GM18951 (cell line): ENCODE data around the gene SLC2A11.

ENCODE experiments used
- POLR2A ChIP-seq: IDR thresholded peaks from 4 replicates; pipeline ENCODE4 v1.6.1; 2011; ENCODE audit warnings: mild to moderate bottlenecking; ENCODE audit not compliant: insufficient read length, insufficient read depth; ENCODE audit errors: extremely low read depth
- in situ Hi-C: fragments of 300-500 bp; cut with MboI; formaldehyde crosslinking; loops from one replicate; pipeline ENCODE4 v1.12.0; 2022; ENCODE audit warnings: low sequenced_read_pairs, mixed read lengths, inconsistent platforms; ENCODE audit not compliant: unreplicated experiment

SLC2A11 gene

DNA sequence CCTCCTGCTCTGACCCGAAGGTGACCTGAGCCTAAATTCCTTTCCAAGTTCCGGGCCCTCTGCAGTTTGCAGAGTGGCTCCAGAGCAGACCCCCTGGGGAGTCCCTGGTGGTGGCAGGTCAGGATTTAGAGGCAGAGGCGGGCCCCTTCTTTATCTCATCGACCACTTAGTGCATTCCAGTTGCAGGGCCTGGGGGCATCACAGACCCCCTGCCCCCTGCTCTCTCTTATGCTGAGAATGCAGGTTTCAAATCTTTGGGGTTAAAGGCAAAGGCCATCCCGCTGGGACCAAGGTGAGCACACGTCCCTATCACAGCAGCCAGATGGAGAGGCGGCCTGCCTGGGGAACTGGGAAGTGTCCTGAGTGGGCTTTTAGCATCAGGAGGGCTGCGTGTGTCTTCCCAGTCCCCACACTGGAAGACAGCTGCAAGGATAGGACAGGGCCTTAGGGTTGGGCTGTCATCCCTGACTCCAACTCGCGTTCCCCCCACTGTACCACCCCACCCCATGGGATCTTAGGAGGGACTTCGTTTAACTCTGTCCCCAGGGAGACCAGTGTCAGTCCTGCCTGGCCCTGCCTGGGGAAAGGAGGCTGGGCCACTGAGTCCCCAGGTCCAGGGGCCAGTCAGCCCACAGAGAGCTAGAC lies 30.2 kb upstream of the SLC2A11 start:
- in situ Hi-C loops = no loop called here
- no peak for TF ChIP-seq POLR2A

DNA sequence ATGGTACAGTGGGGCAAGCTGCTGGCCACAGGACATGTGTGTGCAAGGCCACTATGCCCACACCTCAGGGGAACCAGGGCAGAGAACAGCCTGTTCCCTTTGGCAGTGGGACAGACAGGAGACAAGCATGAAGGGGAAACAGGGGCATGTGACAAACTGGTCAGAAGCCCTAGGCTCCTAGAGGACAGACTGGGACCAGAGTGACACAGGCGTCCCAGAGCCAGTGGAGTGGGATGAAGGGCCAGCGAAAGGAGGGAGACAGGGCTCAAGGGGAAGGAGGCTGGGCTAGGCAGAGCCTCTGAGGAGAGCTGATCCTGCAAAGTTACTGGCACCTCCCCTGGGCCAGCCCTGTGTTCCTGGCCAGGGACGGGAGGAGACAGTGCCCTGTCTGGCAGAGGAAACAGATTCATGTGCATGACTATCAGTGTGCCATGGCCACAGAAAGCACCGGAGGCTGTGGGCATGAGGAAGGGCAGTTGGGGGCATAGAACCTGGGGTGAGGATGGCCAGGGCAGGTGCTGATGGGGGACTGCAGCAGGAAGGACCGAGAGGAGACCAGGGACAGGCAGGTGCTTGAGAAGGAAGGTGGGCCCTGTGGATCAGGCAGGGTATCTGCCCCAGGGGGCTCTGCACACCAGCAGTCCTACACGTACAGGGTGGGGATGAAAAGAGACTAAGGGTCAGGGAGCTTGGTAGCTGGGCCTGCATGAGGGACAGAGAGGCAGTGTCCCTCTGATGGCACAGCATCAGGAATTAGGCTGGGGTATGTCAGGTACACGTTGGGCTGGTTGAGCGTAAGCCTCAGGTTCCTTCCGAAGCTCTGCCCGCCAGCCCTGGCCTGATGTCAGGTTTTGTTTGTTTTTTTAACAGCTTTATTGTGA lies 28.6 kb upstream of the SLC2A11 start:
- in situ Hi-C loops = no loop called here
- no peak for TF ChIP-seq POLR2A

DNA sequence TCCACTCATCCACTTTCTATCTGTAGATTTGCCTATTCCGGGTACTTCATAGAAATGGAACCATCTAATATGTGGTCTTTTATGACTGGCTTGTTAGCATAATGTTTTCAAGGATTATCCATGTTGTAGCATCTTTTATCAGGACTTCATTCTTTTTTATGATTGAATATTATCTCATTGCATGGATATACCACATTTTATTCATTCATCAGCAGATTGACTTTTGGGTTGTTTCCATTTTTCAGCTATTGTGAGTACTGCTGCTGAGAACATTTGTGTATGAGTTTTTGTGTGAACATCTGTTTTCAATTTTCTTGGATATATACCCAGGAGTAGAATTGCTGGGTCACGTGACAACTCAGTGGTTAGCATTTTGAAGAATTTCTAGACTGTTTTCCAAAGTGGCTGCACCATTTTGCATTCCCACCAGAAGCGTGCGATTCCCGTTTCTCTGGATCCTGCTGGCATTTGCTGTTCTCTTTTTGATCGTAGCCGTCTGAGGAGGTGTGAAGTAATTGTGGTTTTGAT lies 27.8 kb upstream of the SLC2A11 start:
- in situ Hi-C loops = loop anchor here (10.0 kb wide), 1 partner anchor 55 kb away; the partner anchor contains the start of gene MMP11
- TF ChIP-seq POLR2A = no peak

DNA sequence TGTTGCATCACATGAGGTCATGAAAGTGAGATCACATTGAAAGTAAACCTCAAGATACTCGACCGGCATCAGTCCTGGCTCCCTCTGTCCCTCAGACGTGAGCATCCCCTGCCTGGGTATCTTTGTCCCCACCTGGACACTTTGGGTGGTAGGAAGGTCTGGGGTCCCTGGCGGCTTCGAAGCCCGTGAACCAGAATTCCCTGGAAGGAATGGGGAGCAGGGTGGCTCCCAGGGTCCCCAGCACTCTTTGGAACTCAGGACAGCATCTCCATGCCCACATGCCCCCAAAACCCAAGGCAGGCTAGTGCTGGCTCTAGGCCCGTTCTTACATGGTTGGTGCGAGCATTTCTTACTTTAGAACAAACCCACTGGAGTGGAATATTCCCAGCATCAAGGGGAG lies 26.4 kb upstream of the SLC2A11 start:
- in situ Hi-C loops = loop anchor here (10.0 kb wide), 1 partner anchor 56 kb away; the partner anchor contains the start of gene MMP11
- TF ChIP-seq POLR2A = no peak

GRCh38 chr22:23831781-23832180 lies 25.9 kb upstream of the SLC2A11 start:
- no peak for TF ChIP-seq POLR2A
- in situ Hi-C loops = loop anchor here (10.0 kb wide), 1 partner anchor 57 kb away; the partner anchor contains the start of gene MMP11

DNA sequence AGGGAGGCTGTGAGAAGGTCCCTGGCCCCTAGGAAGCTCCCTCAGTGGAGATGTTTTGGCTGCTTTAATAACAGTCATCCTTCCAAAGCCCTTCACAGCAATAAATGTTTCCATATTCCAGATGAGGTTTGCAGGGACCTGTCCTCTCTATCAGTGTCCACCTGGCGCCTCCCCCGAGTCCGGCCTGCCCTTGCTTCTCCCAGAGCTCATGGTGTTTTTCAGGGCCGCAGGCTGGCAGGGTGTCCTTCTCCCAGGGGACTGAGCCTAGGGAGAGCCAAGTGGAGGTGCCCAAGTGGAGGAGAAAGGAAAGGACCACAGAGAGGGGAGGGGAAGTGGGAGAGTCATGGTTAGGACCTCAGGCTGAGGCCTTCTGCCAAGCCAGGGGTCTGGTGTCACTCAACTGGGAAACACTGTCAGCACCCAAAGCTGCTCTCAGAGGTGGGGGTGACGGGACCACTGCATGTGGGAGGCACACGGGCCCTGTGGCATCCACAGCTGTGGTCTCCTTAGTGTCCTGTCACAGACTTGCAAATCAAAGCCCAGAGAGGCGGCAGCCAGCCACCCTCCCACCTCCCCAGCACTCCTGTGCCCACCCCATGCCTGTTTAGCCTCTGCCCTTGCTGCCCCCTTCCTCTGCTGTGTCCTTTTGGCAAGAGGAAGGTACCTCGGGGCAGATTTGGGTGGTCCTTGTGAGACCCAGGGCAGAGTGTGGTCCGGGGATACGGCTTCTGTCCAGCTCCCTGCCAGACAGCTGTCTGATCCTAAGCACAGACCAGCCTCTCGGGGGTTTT lies 25.3 kb upstream of the SLC2A11 start:
- in situ Hi-C loops = loop anchor here (10.0 kb wide), 1 partner anchor 58 kb away; the partner anchor contains the start of gene MMP11
- no peak for TF ChIP-seq POLR2A

- in situ Hi-C loops = loop anchor here (10.0 kb wide), 1 partner anchor 58 kb away; the partner anchor contains the start of gene MMP11
- TF ChIP-seq POLR2A = no peak
These were observed 24.5 kb upstream of the SLC2A11 start for GRCh38 chr22:23833017-23833751.

GRCh38 chr22:23833911-23834317 lies 23.8 kb upstream of the SLC2A11 start:
- in situ Hi-C loops = loop anchor here (10.0 kb wide), 1 partner anchor 59 kb away; the partner anchor contains the start of gene MMP11
- TF ChIP-seq POLR2A = no peak

DNA sequence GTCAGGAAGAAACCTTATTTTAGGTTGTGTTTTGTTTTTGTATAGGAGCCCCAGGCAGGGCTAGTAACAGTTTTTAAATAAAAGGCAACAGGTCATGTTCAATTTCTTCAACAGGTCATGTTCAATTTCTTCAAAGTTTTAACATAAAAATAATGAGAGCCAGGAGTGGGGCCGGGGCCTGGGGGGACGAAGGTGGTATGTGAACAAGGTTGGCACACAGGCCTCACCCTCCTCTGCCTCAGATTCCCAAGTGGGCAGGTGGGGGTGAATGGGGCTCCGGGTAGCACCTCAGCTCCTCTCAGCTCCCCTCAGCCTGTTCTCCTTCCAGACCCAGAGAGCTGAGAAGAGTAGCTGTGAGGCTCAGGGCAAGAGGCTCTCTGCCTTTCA lies 23.3 kb upstream of the SLC2A11 start:
- in situ Hi-C loops = loop anchor here (10.0 kb wide), 1 partner anchor 60 kb away; the partner anchor contains the start of gene MMP11
- no peak for TF ChIP-seq POLR2A

GRCh38 chr22:23834793-23835483 lies 22.7 kb upstream of the SLC2A11 start:
- TF ChIP-seq POLR2A = peak; percentile 1
- in situ Hi-C loops = loop anchor here (10.0 kb wide), 1 partner anchor 60 kb away; the partner anchor contains the start of gene MMP11

- no peak for TF ChIP-seq POLR2A
- in situ Hi-C loops = loop anchor here (10.0 kb wide), 1 partner anchor 61 kb away; the partner anchor contains the start of gene MMP11
These were observed 22.1 kb upstream of the SLC2A11 start for GRCh38 chr22:23835484-23836144.
